IMR-90 (cell line): ENCODE data around the gene GRB14.

ENCODE experiments used
- BHLHE40 ChIP-seq: fragments of 150-350 bp; IDR thresholded peaks from 2 replicates; pipeline ENCODE4 v1.6.1; 2016; ENCODE audit warnings: mild to moderate bottlenecking, low read depth, low read length
- CEBPB ChIP-seq: IDR thresholded peaks from 2 replicates; pipeline ENCODE4 v1.6.1; 2012; ENCODE audit warnings: low read depth, low read length, improper control_type of control experiment
- CTCF ChIP-seq: conservative IDR thresholded peaks from 2 replicates; pipeline ENCODE4 v1.5.1; 2012; ENCODE audit warnings: mild to moderate bottlenecking, low read depth, low read length, improper control_type of control experiment
- MAZ ChIP-seq: IDR thresholded peaks from 2 replicates; pipeline ENCODE4 v1.6.1; 2012; ENCODE audit warnings: low read depth, mild to moderate bottlenecking, low read length, improper control_type of control experiment, moderate library complexity, borderline replicate concordance
- POLR2A ChIP-seq: IDR thresholded peaks from 2 replicates; pipeline ENCODE4 v1.6.1; 2012; ENCODE audit warnings: mild to moderate bottlenecking, low read depth, low read length
- RCOR1 ChIP-seq: IDR thresholded peaks from 2 replicates; pipeline ENCODE4 v1.6.1; 2012; ENCODE audit warnings: mild to moderate bottlenecking, low read length, improper control_type of control experiment; ENCODE audit not compliant: insufficient replicate concordance
- SMC3 ChIP-seq: fragments of 150-350 bp; IDR thresholded peaks from 2 replicates; pipeline ENCODE4 v1.6.1; 2016; ENCODE audit warnings: low read depth, mild to moderate bottlenecking, antibody characterized with exemption, low read length, moderate library complexity
- USF2 ChIP-seq: fragments of 150-350 bp; IDR thresholded peaks from 2 replicates; pipeline ENCODE4 v1.6.1; 2017; ENCODE audit warnings: mild to moderate bottlenecking, antibody characterized with exemption, low read length, low read depth

GRCh38 chr2:164570475-164570874, 50.8 kb downstream of the GRB14 start:
- TF ChIP-seq CTCF, result no peak
- no peak for TF ChIP-seq POLR2A
- TF ChIP-seq SMC3, result no peak
- TF ChIP-seq MAZ, result no peak
- TF ChIP-seq BHLHE40, result no peak
- TF ChIP-seq USF2, result no peak
- no peak for TF ChIP-seq CEBPB
- TF ChIP-seq RCOR1, result no peak
